B cell (primary cell): Measurements from ENCODE around the gene TRIOBP.
"Not testable (repeated sequence)": the region's sequence is repeated elsewhere in the genome, so short reads cannot be mapped to it uniquely, and the experiment has no call there.

Experiments
- CTCF ChIP-seq: fragments of 200-600 bp; IDR thresholded peaks from one replicate; pipeline ENCODE4 v1.8.0; 2022; ENCODE audit warnings: antibody characterized with exemption, mild to moderate bottlenecking
- EZH2 ChIP-seq: IDR thresholded peaks from 2 replicates; pipeline ENCODE4 v1.6.1; 2012; ENCODE audit warnings: borderline replicate concordance, low read depth, mild to moderate bottlenecking, moderate library complexity, low read length; ENCODE audit not compliant: insufficient read depth, poor library complexity, severe bottlenecking

DNA sequence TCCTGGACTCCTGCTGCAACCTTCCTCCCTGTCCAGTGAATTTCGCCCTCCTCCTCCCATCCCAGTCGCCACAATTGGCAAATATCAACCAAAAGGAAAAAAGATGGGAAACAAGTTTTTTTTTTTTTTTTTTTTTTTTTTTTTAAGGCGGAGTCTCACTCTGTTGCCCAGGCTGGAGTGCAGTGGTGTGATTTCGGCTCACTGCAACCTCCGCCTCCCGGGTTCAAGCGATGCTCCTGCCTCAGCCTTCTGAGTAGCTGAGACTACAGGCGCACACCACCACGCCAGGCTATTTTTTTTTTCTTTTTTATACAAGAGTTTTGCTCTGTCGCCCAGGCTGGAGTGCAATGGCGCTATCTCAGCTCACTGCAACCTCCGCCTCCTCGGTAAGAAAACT lies 590 bp upstream of the TRIOBP start:
- TF ChIP-seq CTCF, EZH2: not testable (repeated sequence)
